ENCODE measurements around the gene MON2.

- TF ChIP-seq ZFX (CRISPR knock-in tag; IDR thresholded peaks at IDR 0.05; ENCODE audit: low read depth) (no peak), ZNF576 (CRISPR knock-in tag; IDR thresholded peaks at IDR 0.05) (no peak), ZNF552 (CRISPR knock-in tag; IDR thresholded peaks at IDR 0.05; ENCODE audit: borderline replicate concordance) (no peak), PAXIP1 (CRISPR knock-in tag; conservative IDR thresholded peaks at IDR 0.05) (no peak)
- TF ChIP-seq, protein P1, sequence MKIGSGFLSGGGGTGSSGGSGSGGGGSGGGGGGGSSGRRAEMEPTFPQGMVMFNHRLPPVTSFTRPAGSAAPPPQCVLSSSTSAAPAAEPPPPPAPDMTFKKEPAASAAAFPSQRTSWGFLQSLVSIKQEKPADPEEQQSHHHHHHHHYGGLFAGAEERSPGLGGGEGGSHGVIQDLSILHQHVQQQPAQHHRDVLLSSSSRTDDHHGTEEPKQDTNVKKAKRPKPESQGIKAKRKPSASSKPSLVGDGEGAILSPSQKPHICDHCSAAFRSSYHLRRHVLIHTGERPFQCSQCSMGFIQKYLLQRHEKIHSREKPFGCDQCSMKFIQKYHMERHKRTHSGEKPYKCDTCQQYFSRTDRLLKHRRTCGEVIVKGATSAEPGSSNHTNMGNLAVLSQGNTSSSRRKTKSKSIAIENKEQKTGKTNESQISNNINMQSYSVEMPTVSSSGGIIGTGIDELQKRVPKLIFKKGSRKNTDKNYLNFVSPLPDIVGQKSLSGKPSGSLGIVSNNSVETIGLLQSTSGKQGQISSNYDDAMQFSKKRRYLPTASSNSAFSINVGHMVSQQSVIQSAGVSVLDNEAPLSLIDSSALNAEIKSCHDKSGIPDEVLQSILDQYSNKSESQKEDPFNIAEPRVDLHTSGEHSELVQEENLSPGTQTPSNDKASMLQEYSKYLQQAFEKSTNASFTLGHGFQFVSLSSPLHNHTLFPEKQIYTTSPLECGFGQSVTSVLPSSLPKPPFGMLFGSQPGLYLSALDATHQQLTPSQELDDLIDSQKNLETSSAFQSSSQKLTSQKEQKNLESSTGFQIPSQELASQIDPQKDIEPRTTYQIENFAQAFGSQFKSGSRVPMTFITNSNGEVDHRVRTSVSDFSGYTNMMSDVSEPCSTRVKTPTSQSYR (CRISPR knock-in tag; IDR thresholded peaks at IDR 0.05; ENCODE audit: borderline replicate concordance), result no peak
- TF ChIP-seq, protein P2, sequence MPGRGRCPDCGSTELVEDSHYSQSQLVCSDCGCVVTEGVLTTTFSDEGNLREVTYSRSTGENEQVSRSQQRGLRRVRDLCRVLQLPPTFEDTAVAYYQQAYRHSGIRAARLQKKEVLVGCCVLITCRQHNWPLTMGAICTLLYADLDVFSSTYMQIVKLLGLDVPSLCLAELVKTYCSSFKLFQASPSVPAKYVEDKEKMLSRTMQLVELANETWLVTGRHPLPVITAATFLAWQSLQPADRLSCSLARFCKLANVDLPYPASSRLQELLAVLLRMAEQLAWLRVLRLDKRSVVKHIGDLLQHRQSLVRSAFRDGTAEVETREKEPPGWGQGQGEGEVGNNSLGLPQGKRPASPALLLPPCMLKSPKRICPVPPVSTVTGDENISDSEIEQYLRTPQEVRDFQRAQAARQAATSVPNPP (CRISPR knock-in tag; IDR thresholded peaks at IDR 0.05), result no peak
- TF ChIP-seq, protein P3, sequence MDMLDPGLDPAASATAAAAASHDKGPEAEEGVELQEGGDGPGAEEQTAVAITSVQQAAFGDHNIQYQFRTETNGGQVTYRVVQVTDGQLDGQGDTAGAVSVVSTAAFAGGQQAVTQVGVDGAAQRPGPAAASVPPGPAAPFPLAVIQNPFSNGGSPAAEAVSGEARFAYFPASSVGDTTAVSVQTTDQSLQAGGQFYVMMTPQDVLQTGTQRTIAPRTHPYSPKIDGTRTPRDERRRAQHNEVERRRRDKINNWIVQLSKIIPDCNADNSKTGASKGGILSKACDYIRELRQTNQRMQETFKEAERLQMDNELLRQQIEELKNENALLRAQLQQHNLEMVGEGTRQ (IDR thresholded peaks at IDR 0.05; ENCODE audit: low read depth, low read length), result no peak
- TF ChIP-seq, protein P3 (CRISPR knock-in tag; IDR thresholded peaks at IDR 0.05; ENCODE audit: borderline replicate concordance), result no peak
Measured at GRCh38 chr12:62472472-62472871, 5.8 kb downstream of the MON2 start.
